NCI-H226 (cell line): Measurements from ENCODE around the gene LRP5.

Source experiments
- DNase-seq: peaks from one replicate; pipeline ENCODE4 v3.0.0-alpha.2; 2015

The LRP5 gene

DNA sequence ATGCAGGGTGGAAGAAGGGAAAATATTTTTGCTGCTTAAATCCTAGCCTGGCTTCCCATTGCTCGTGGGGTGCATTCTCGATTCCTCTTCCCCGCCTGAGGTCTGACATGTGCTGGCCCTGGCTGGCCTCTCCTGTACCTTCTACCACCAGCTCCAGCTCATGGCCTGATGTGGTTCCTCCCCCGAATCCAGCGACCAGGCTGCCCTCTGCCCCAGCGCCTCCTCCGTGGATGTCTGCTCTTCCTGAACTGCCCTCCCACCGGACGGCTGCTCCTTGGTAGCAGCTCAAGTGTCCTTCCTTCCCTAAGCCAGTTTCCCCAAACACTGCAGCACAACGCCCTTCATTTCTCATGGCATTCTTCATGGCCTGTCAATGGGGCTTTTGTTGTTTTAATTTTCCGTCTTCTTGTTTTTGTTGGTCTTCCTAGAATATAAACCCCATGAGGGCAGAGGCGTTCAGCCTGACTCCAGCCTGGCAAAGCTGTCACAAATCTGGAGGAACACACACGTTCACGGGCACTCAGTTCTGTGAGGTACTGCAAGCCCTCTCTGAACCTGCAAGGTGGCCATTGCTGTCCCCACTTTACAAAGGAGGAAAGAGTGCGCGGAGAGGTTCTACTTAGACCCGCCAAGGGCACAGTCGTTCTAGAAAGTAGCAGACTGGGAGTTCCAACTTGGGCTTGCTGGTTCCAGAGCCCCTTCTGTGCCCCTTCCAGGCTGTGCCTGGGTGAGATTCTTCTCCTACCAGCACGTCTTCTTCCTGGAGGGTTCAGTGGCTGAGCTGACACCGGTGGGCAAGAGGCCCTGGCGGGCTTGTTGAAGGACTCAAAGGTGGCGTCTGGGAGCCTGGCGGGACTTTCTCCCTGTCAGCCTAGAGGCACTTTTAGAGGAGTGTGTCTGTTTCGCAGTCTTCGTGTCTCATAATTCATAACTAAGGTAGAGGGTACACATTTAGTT lies 953 bp upstream of the LRP5 start:
- DNase-seq: no peak

DNA sequence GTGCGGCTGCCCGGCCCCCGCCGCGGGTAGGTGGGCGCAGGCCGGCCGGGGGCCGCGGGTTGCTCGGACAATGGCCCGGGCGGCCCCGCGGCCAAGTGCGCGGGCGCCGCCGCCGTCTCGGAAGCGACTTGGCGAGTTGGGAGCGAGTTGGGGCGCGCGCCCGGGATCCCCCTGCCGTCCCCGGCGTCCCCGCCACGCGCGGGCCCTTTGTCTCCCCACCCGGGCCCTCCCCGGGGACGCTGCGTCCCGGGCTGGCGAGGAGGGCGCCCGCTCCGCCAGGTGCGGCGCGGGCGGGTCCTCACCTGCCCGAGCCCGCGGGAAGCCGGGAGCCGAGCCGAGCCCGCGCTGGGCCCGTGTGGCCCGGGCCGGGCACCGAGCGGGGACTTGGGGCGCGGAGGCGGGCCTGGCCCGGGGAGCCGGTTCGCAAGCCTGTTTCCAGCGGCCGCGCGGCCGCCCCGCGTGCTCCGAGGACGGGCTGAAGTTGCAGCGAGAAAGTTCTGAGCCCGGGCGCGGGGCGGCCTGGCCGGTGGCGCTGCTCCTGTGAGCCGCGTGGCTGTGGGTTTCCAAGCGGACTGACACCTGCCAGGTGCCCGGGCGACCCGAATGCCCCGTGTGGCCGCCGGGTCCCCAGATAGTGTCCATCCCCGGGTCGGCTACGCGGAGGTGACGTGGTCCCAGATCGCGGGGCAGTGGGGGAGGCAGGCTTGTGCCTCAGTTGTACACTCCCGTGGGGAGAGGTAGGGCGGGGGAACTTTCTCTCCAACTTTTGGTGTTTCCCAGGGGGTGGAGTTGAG lies 586 bp downstream of the LRP5 start:
- no peak for DNase-seq

DNA sequence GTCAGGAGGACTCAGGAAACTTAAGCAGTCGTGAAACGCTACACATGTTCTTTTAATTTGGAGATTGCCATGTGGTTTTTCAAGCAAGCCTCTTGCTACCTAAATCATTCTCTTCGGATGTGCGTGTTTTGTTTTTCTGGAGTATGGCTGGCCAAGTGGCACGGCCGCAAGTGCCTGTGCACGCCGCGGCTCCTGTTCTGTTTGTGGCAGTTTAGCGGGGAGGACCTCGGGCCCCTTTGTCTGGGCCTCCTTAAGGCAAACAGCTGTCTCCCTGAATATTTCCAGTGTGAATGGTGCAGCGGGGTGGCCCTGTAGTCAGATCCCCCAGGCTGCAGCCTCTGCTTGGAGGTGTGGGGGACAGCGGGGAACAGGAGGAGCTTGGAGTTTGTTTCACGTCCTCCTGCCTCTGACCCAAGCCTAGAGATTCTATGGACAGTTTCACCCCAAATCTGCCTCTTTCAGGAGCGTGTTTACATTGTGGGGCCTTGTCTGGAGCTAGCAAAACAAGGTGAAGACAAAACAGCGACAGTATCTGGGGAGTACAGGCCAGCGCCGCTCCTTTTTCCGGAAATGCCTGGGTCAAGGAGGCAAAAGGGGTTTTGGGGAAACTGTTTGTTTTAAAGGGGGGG lies 1.3 kb downstream of the LRP5 start:
- no peak for DNase-seq

DNA sequence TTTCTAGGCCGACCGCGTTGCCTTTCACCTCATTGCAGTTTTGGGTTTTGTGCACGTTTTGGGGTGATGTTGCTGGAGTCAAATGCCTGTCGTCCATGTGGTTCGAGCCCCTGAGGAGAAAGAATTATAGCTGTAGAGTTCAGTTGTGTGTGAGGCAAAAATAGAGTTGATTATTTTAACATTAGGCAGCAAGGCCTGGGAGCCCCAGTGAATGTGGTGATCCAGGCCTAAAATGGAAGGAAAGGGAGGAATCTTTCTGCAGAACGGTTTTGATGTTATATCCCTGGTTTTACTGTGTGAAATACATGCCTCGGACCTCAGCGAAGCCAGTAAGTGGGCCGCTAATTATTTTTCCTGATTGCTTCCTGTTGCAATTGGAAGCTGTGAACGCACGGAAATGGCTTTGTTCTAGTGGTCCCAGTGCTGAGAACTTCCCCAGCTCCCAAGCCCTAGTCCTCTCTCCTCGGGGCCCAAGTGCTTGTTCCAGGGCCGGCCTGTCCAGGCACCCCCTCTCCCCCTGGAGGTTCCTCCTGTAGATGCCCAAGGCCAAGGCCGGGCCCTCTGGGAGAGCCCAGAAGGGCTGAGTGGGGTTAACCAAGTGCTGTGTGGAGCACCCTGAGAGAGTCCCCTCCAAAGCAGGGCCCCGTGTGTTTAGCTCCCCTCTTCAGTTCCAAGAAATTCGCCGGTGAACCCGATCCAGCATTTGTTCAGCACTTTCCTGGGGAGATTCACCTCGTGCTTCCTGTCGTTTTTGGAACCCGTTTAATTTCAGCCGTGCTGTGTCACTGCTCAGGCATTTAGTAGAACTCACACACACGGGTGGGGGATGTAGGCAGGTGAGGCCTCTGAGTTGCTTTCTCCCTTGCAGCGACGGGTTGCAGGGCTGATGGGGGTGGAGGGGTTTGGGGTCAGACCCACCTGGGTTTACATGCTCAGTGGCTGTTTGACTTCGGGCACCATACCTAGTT lies 2.1 kb downstream of the LRP5 start:
- DNase-seq: peak; percentile 57

DNA sequence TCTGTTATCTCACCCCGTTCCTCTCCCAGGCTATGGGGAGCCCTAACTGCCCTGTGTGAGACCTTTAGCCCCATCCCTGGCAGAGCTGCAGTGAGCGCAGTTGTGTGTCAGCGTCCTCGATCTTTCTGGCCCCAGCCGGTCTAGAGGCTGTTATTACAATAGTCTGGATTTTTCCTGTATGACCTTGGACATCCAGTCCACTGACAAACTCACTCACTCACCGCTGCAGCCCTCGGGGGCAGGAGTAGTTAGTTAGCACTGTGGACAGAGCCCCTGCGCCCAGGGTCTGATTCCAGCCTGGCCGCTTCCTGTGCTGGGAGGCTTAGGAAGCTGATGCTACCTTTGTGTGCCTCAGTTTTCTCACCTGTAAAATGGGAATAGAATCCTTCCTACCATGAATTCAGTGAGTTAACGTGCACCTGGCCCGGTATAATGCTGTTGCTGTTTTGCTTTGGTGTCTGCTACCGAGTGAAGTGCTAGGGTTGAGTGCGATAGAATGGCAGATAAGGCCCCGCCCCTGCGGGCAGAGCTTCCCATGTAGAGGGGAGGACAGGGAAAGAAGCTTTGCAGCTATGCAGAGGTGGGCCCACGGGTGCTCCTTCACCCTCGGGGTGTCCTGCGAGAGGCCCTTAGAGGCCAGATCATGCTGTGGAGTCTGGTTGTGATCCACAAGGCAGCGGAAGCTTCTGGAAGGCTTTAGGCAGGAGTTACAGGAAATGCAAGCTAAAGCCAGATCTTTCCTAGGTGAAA lies 3.0 kb downstream of the LRP5 start:
- DNase-seq: no peak

DNA sequence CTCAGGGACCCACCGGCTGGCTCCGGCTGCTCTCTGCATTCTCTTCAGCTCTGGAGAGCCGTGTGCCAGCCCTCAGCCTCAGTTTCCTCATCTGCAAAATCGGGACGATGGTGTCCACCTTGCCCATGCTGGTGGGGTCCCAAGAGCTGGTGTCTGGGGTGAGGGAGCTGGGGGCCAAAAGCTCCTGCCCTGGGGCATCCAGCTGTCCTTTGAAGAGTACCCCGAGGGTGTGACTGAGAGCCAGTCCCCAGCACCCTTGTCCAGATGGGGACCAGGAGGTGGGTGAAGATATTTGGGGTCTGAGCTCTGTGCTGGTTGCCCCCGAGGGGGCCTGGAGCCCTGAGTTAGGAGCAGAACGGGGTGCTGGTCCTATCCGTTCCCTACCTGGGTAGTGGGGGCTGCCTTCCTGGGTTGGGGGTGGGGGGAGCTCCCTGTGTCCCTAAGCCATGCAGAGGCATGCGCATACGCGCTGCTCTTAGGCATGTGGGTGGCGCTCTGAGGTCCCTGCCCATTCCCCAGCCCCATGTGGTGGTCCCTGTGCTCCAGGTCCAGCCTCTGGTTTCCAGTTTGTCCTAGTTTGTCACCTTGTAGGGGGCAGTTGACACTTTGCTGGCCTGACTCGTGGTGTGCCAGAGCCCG lies 4.9 kb downstream of the LRP5 start:
- no peak for DNase-seq

DNA sequence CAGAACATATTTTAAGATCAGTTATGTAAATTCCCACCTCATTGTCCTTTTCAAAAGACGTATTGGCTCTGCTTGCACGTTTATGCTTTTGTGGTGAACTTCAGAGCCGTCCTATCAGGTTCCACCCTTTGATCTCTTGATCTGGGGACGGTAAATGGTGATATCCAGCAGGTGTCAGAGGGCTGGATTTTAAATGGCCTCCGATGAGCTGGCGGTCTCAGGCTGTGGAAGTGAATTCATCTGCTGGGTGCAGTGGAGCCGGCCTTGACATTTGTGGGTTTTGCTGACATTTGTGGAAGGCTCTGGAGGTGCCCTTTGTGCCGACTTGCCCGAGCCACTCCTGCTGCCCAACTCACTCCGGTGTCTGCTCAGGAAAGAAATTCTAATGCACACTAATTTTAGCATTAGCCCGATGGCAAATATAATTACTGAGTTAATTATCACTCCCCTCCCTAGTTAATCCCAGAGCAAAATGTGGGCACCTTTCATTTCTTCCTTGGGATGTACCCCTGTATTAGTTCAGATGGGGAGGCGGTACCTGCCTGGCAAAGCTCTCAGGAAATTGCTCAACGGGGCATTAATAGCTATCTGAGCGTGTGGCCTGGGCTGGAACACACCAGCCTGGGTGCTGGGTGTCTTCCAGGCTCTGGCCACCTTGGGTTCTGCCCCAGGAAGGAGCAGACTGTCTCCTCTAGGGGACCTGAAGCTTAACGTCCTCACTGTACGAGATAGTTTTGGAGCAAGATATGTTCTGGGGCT lies 9.1 kb downstream of the LRP5 start:
- DNase-seq: no peak

DNA sequence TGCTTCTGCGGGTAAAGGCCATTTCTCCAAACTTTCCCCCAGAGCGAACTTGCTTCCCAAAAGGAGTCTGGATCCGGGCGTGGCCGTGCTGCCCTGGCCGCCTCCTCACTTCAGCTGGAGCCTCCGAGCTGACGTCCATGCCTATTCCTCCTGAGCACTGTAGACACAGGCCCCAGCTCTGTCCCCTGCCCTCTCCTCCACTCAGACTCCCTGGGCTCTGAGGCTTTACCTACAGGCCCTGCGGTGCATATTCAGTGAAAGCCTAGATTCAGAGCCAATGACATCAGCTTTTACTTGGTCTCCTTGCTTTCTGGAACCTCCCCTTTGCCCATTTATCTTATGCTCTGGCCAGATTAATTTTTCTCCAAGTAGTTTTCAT lies 9.7 kb downstream of the LRP5 start:
- DNase-seq: no peak

DNA sequence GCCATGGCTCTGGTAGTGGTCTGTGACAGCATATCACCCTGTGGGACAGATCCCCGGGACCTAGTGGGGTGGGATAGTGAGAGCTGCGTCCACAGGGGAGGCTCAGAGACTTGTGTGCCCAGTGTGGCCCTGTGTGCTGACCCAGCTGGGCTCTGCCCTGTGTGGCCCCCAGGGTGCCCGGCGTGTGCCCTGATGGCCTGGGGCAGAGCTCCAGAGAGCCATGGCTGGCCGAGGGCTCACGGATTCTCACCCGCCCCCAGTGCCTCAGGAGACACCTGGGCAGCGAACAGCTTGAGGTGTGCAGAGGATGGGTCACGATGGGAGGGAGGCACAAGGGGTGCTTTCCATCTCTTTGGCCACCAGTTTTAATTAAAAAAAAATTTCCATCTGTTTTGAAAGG lies 11.8 kb downstream of the LRP5 start:
- no peak for DNase-seq

DNA sequence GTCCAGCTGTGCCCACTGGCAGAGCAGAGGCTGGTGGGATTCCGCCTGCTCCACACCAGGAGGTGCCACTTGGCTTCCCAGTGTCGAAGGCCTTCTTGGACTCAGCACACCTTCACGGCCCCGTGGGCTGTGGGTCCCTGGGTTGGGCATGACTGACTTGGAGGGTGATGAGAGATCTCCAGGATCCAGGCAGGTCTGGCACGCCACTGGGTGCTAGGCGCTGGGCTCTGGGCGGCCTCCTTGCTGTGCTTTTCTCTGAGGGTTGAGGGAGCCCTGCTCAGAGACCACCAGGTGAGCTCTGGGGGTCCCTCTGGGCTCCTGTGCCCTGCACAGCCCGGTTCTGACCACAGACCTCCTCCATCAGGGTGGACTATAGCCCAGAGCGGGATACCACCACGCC lies 12.3 kb downstream of the LRP5 start:
- no peak for DNase-seq

DNA sequence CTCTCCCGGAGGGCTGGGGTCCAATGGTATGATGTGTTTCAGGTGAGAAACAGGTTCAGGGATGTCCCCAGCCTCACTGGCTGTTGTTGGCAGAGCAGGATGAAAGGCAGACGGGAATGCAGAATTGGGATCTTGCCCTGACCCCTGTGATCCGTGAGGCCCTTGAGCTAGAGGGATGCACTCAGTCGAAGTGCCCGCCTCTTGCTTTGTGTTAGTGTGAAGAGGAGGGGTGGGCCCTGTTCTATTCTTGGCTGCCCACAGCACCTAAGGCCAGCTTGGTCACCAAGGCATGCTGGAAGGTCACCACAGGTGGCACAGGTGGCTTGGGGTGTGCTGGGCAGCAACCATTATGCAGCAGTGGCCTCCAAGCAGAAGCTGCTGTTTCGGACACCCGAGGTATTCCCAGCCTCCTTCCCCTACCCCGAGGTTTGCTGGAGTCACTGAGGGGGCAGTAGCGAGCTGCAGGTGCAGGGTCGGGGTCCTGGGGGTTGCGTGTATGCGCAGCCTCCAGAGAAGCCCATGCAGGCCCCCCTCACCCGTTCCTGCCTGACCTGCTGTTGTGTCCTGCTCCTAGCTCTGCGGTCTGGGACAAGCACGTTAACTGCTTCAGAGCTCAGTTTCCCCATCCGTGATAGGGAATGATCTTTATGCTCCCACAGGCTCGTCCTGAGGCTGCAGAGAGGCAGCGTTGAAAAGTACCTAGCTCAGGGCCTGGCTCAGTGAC lies 13.0 kb downstream of the LRP5 start:
- DNase-seq: no peak

DNA sequence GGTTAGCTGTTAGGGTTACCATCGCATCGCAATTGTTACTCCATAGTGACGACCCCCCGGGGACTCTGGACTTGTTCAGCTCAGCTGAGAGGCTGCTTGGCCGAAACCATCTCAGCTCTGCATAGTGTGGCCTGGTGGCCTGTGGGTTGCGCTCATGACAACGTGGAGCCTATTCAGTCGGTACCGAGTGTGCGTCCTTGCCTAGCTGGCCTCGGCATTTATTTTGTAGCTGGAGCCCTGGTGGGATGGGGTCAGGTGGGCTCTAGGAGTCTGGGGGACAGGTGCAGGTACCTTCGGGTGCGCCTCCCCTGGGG lies 13.5 kb downstream of the LRP5 start:
- no peak for DNase-seq

DNA sequence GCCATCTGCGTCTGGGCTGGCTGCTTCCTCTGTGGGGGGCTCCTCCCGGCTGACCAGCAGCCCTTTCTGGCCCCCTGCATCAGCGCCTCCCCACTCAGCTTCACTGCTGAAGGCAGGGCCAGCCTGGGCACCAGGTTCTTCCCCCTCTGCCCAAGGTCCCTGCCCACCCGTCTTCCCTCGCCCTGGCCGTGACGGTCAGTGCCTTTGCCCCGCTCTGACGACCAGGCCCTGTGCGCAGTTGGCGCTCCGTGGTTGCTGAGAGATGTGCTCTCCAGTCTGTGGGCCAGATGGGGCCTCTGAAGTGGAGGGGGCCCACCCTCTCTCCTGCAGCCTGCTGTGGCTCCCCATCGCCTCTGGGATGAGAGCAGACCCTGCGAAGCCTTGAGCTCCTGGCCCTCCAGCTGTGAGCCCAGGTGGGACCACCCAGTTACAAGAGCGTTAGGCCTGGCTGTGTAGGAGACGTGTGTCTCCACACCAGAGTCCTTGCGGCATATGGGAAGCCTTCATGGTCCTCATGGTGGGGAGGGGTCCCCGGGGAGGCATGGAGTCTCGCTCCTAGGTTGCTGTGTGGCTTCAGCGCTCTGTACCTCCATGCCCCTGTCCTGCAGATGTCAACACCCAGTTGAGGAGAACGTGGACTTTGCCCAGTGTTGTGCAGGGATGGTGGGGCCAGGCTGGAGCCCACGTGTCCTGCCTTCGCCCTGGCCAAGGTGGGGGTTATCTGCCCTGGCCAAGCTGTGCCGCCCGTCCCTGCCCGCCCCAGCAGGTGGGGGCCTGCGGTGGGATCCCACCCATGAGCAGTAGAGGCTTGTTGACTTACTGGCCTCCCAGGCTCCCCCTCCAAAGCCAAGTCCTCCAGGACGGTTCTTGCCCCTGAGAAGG lies 14.2 kb downstream of the LRP5 start:
- DNase-seq: no peak

DNA sequence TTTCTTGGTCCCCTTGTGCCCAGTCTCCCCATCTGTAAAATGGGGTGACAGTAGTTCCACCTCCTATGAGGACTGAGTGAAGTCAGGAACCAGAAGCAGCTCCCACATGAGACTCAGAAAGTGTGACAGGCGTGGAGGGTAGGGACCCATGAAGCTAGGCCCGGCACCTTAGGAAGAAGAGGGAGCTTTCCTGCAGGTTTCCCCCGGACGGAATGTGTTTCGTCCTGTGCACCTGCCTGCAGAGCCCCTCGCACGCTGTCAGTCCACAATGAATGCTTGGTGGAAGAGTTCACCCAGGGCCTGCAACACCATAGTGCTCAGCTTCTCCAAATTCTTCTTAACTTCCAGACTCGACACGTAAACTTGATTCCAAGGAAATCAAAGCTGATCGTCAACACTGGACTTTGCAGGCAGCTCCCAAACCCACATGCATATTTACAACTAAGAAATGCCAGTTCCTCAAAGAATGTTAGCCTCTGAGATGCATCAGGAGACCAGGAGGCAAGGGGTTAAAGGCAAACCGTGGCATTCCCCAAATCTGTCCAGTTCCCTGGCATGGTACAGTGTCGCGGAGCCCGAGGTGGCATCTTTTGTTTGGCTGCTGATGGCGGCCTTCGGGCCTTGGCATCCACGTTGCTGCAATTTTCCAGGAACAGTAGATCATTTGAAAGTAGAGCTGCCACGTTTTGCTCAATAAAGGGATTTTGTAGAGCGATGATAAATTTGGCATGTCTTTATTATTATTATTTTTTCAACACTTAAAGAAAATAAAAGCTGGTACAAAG lies 15.4 kb downstream of the LRP5 start:
- no peak for DNase-seq

DNA sequence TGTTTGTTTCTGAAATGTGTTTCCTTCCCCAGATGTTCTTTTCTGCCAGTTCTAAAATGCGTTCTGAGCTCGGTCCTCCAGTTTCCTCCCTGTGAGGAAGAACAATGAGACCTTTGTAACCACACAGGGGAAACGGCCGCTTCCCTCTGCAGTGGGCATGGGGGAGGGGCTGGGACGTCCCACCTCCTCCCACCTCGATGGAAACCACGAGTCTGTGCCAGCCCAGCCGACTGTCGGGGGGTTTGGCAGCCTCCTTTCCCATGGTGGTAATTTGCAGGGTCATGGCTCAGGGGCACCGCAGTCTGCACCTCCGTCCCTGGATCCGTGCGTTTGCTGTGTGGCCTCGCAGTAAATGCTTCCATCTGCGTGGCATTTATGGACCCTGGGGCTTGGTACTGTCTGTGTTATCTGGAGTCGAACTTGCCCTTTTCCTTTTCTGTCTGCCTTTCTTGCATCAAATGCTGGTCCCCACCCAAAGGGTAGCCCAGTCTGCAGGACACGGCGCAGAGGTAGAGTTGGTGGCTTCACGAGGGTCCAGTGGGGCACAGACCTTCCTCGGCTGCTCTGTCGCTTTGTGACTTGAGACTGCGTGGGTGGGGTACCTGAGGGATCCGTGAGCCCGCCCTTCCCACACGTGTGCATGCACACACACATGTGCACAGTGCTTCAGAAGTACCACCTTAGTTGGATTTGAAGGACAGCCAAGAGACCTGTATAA lies 16.1 kb downstream of the LRP5 start:
- no peak for DNase-seq

DNA sequence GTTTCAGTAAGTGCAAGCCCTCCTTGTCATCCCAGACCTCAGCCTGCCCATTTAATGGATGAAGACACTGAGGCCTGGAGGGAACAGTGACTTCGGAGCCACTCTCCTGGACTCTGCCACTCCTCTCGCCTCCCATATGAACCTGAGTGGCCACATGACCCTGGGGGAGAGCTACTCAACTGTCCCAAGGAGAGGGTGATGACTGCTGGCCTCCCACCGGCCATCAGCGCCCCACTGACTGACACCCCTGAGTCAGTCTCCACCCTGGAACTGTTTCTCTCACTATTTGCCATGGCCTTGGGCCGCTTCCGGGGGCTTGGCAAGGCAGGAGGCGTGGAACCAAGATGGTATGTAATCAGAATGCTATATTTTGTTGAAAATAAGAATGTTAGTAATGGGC lies 17.1 kb downstream of the LRP5 start:
- no peak for DNase-seq

DNA sequence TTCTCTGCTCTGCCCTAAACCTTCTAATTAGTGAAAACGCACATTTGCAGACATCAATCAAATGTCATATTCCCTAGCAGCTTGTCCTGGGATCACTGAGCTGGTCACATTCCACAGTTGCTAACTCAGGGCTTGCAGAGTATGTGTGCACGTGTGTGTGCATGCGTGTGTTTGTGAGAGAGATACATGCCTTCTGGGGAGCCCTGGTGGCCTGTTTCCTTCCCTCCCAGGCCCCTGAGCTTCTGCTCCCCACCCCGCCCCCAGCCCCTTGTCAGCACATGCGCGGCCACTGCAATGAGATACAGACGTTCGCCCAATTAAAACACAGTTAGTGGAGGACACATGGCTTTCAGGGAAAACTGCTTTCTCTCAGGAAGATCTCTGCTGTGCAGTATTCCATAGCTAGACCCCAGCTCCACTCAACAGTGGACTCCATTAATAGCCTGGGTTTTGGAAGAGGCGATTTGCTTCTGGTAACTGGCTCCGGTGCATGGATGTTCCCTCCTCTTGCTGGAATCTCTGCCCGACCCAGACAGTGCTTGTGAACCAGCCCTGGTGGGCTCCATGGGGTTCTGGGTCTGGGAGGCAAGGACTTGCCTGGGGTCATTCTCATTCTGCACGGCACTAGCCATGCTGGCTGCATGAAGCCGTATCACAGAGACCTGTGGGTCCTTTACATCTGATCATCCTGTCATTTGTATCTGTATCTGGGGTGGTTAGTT lies 17.7 kb downstream of the LRP5 start:
- no peak for DNase-seq
